Measurements from ENCODE around the gene C10orf90.

GRCh38 chr10:126500185-126500584 is 170.3 kb downstream of the C10orf90 start:
- no peak for TF ChIP-seq CTCF (IDR thresholded peaks at IDR 0.05)
- no peak for TF ChIP-seq POLR2A (IDR thresholded peaks at IDR 0.05)

All from testis (tissue), 2 donors.